GM12878 (cell line): ENCODE measurements around the gene MSL2.

Source experiments
- ATF3 ChIP-seq: IDR thresholded peaks from 2 replicates; pipeline ENCODE4 v1.6.1; 2011; ENCODE audit warnings: low read depth, mild to moderate bottlenecking, low read length, moderate library complexity, borderline replicate concordance; ENCODE audit errors: extremely low read depth
- CTCF ChIP-seq, 3 experiments: IDR thresholded peaks in 2 of 3; conservative IDR thresholded peaks in 1 of 3; 2 replicates each; pipeline ENCODE4 v1.5.1; 2011; ENCODE audit warnings: low read depth in 3 of 3, low read length in 3 of 3, mild to moderate bottlenecking in 3 of 3, control low read depth in 2 of 3, moderate library complexity in 2 of 3, inconsistent platforms in 1 of 3, mixed read lengths in 1 of 3; ENCODE audit not compliant: control insufficient read depth in 2 of 3, insufficient read depth in 1 of 3; ENCODE audit errors: extremely low read depth in 1 of 3
- EP300 ChIP-seq, 2 experiments: fragments of 150-350 bp in 1 of 2; IDR thresholded peaks; 2 replicates each; pipeline ENCODE4 v1.6.1; 2011 to 2012; ENCODE audit warnings: low read depth in 2 of 2, low read length in 2 of 2, borderline replicate concordance in 1 of 2, improper control_type of control experiment in 1 of 2, inconsistent platforms in 1 of 2; ENCODE audit not compliant: control insufficient read depth in 1 of 2
- ESRRA ChIP-seq: IDR thresholded peaks from 2 replicates; pipeline ENCODE4 v1.6.1; 2012; ENCODE audit warnings: mild to moderate bottlenecking, low read length, improper control_type of control experiment
- POLR2A ChIP-seq: IDR thresholded peaks from 2 replicates; pipeline ENCODE4 v1.6.1; 2011; ENCODE audit warnings: low read depth, mild to moderate bottlenecking, low read length
- RAD21 ChIP-seq: IDR thresholded peaks from 2 replicates; pipeline ENCODE4 v1.6.1; 2011; ENCODE audit warnings: mild to moderate bottlenecking, low read depth, low read length, moderate library complexity; ENCODE audit not compliant: insufficient read depth
- RCOR1 ChIP-seq: conservative IDR thresholded peaks from 2 replicates; pipeline ENCODE4 v1.6.1; 2012; ENCODE audit warnings: low read depth, low read length, improper control_type of control experiment
- SRF ChIP-seq, 2 experiments: IDR thresholded peaks; 2 replicates each; pipeline ENCODE4 v1.6.1; 2011; ENCODE audit warnings: low read depth in 2 of 2, low read length in 2 of 2, mild to moderate bottlenecking in 1 of 2, moderate library complexity in 1 of 2
- TAF1 ChIP-seq: IDR thresholded peaks from 2 replicates; pipeline ENCODE4 v1.6.1; 2011; ENCODE audit warnings: mild to moderate bottlenecking, low read depth, low read length, borderline replicate concordance
- YY1 ChIP-seq: IDR thresholded peaks from 2 replicates; pipeline ENCODE4 v1.6.1; 2011; ENCODE audit warnings: low read depth, mild to moderate bottlenecking, low read length
- ZSCAN29 ChIP-seq: fragments of 450-650 bp; IDR thresholded peaks from 2 replicates; pipeline ENCODE4 v1.6.1; 2017; ENCODE audit warnings: mild to moderate bottlenecking, moderate library complexity
- TF ChIP-seq, protein P1 (sequence below): IDR thresholded peaks from 2 replicates; pipeline ENCODE4 v1.6.1; 2012; ENCODE audit warnings: mild to moderate bottlenecking, low read depth, low read length

DNA sequence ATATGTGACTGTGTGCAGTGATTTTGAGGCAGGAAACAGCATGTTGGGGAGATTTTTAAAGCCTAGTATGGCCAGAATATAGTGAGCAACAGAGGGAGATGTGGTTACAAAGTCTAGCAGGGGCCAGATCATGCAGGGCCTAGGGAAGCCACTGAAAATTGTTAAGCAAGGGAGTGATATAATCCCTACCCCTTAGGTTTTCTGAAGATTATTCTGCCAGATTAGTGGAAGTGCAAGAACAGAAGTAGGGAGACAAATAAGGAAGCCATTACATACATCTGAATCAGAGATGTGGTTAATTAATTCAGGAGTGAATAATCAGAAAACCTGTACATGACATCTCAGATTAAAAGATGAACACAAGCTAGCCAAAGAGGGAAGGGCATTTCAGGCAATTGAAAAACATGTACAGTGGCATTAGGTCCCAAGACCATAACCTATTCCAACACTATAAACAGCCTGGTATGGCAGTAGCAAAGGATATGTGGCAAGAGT is 54.8 kb downstream of the MSL2 start:
- TF ChIP-seq CTCF (IDR thresholded peaks at IDR 0.05 in 2 of 3, conservative IDR thresholded peaks at IDR 0.05 in 1 of 3; ENCODE audit: control insufficient read depth in 2 of 3, extremely low read depth in 1 of 3, insufficient read depth in 1 of 3, low read depth in 3 of 3, low read length in 3 of 3) (no peak), RCOR1 (no peak), ESRRA (no peak), YY1 (no peak), ZSCAN29 (no peak), ATF3 (no peak), RAD21 (no peak), SRF (IDR thresholded peaks at IDR 0.05; ENCODE audit: low read depth in 2 of 2, low read length in 2 of 2) (no peak), EP300 (IDR thresholded peaks at IDR 0.05; ENCODE audit: borderline replicate concordance in 1 of 2, control insufficient read depth in 1 of 2, low read depth in 2 of 2, low read length in 2 of 2) (no peak), POLR2A (no peak), TAF1 (no peak)
- TF ChIP-seq, protein P1, sequence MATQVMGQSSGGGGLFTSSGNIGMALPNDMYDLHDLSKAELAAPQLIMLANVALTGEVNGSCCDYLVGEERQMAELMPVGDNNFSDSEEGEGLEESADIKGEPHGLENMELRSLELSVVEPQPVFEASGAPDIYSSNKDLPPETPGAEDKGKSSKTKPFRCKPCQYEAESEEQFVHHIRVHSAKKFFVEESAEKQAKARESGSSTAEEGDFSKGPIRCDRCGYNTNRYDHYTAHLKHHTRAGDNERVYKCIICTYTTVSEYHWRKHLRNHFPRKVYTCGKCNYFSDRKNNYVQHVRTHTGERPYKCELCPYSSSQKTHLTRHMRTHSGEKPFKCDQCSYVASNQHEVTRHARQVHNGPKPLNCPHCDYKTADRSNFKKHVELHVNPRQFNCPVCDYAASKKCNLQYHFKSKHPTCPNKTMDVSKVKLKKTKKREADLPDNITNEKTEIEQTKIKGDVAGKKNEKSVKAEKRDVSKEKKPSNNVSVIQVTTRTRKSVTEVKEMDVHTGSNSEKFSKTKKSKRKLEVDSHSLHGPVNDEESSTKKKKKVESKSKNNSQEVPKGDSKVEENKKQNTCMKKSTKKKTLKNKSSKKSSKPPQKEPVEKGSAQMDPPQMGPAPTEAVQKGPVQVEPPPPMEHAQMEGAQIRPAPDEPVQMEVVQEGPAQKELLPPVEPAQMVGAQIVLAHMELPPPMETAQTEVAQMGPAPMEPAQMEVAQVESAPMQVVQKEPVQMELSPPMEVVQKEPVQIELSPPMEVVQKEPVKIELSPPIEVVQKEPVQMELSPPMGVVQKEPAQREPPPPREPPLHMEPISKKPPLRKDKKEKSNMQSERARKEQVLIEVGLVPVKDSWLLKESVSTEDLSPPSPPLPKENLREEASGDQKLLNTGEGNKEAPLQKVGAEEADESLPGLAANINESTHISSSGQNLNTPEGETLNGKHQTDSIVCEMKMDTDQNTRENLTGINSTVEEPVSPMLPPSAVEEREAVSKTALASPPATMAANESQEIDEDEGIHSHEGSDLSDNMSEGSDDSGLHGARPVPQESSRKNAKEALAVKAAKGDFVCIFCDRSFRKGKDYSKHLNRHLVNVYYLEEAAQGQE, result no peak
